Measurements from ENCODE around the gene COX10.
"Not testable (repeated sequence)": the region's sequence is repeated elsewhere in the genome, so short reads cannot be mapped to it uniquely, and the experiment has no call there.

The COX10 gene

DNA sequence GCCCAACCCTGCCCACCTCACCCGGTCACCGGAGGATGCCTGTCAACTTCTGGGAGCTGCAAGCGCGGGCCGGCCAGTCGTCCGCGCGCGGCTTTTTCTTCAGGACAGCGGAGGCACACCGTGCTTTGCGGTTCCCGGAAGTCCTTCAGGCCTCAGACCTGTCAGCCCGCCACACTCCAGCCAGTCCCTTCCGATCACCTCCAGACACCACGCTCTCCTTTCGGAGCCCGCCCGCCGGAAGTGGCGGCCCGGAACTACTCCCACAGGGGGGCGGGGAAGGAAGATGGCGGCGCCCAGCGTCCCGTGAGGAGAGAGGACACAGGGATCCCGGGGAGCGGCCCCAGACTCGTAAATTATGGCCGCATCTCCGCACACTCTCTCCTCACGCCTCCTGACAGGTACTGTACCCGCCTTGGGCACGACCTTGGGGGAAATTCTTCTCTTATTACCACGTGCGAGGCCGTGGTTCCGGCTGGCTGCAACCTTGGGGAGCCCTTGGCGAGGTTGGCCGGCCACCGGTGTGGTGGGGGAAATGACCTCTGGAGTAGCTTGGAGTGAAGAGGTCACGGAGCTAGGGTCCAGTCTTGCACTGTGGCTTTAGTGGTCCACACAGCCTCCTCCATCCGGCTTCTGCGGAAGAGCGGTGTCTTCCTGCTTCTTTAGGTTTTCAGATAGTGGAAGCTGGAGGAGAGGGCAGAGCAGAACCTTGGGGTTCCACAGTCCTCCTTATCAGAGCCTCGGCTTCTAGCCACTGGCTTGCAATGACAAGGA is at the start of gene COX10:
TSS of gene COX10 (plus strand) at position 254 of the 771 bp plus-strand sequence. CDS start at position 356, 102 bp downstream.
- DNase-seq, result peak; percentile 83

DNA sequence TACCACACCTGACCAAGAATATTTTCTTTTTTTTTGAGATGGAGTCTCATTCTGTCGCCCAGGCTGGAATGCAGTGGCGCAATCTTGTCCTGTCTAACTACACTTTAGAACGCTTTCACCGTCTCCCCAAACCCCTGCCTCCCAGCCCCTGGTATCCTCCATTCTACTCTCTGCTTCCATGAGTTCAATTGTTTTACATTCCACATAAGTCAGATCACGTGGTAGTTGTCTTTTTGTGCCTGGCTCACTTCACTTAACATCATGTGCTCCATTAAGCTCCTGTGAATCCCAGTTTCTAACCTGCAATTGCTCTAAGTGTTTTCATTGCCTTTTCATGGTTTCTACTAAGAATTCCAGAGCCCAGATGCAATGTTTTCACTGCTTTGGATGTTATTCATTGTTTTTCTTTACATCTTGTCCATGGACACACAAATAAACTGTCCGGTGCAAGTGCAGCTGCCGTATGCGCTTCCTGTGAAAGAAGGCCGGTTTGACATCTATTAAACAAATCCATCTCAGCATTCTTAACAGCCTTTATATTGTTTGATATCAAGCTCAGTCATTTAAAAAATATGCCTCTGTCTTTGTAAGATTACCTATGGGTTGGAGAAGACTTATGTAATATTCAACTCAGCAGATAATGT is 47.5 kb upstream of the COX10 start:
- DNase-seq, result not testable (repeated sequence)

GRCh38 chr17:14029755-14030154 is 39.5 kb upstream of the COX10 start:
- not testable (repeated sequence) for DNase-seq

DNA sequence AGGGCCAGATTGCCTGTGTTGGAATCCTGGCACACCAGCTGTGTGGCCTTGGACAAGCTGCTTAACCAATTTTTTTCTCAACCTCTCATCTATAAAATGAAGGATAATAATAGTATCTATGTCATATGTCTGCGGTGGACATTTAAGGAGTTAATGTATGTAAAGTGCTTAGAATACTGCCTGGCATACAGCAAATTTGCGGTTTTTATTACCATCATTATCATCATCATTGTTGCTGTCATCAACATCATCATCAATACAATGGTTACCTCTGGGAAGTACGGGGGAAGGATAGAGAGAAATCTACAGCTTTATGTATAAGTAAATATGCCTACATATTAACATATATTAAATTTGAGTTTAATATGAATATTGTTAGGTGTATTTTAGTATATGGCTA is 37.1 kb upstream of the COX10 start:
- DNase-seq, result no peak

- DNase-seq, result no peak
Observed at GRCh38 chr17:14033166-14033565, 36.1 kb upstream of the COX10 start.

GRCh38 chr17:14037453-14037852 is 31.9 kb upstream of the COX10 start:
- DNase-seq, result no peak

- no peak for DNase-seq
Observed at GRCh38 chr17:14038206-14038605, 31.1 kb upstream of the COX10 start.

DNA sequence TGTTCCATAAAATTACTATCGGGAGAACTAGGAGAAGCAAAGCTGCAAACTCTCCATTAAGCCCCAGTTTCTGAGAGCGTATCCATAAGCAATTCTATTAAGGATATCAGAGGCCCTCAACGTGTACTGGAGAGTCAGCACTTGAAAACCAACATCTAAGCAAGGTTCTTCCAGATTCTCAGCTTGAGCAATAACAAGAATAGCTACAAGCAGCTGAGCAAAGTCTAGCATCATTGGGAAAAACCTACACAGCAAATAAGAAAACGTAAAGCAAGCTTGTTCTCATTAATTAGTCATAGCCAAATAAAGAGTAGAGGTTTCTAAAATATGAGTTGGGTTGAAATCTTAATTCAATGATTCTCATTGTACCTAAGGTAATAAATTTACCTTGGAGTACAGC is 26.9 kb upstream of the COX10 start:
- DNase-seq, result no peak

- DNase-seq, result no peak
Observed at GRCh38 chr17:14044702-14045101, 24.6 kb upstream of the COX10 start.

DNA sequence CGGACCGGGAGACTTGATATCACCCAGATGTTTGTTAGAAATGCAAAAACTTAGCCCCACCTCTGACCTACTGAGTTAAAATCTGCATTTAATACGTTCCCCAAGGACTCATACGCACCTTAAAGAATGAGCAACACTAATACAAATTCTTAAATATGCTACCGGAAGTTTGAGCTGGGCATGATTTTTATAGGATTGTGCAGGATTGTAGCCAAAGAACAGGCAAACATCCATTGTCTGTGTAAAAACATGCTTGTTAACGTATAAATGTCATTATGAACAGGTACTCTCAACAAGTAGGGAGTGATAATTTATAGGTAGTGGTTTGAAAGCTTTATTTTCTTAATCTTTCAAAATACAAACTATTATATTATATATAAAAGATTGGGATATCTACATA is 22.3 kb upstream of the COX10 start:
- no peak for DNase-seq

GRCh38 chr17:14047591-14047990 is 21.7 kb upstream of the COX10 start:
- no peak for DNase-seq

DNA sequence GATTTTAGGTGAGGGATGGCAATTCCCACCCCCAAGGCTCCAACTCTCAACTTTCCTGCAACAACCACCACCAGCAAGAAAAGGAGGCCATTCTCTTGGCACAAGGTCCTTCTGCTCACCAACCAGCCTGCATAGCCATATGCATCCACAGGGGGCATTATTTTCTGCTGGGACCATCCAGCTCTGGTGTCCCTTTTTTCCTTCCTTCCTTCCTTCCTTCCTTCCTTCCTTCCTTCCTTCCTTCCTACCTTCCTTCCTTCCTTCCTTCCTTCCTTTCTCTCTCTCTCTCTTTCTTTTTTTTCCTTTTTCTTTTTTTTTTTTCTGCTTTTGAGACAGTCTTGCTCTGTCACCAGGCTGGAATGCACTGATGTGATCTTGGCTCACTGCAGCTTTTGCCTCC is 21.1 kb upstream of the COX10 start:
- DNase-seq, result peak; percentile 18

DNA sequence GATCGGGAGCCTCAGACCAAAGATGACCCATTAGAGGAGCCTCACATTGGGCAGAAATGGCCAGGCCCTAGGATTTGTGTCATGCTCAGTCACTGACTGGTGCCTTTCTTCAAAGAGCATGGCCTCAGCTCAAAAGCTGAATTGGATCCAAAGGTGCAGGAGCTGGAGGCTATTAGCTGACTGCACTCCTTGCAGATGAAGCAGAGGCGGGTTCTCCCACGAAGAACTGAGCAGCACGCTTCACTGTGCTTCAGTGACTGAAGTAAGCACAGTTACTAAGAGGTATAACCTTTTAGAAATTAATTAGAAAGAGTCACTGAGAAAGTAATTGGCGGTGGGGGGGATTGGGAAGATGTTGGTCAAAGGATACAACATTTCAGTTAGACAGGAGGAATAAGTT is 18.7 kb upstream of the COX10 start:
- no peak for DNase-seq

DNA sequence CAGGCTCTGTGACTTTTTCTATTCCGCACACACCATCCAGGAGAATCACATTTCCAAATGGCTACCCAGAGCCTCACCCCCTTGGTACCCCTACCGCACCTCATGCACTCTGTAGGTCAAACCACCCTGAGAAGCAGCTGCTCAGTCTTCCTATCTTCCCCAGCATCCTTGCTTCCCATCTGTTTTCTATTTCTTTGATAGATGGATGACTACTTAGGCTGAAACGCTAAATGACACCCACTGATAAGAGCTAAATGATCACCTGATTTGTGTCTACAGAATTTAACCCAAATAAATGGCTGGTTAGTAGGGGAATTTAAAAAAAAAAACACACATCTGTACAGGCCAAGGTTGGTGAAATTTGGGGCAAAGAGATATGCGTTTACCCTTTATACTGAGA is 17.6 kb upstream of the COX10 start:
- no peak for DNase-seq

- DNase-seq, result no peak
Observed at GRCh38 chr17:14052886-14053615, 16.3 kb upstream of the COX10 start.

- no peak for DNase-seq
Observed at GRCh38 chr17:14057591-14057990, 11.7 kb upstream of the COX10 start.

- no peak for DNase-seq
Observed at GRCh38 chr17:14058051-14058450, 11.3 kb upstream of the COX10 start.

DNA sequence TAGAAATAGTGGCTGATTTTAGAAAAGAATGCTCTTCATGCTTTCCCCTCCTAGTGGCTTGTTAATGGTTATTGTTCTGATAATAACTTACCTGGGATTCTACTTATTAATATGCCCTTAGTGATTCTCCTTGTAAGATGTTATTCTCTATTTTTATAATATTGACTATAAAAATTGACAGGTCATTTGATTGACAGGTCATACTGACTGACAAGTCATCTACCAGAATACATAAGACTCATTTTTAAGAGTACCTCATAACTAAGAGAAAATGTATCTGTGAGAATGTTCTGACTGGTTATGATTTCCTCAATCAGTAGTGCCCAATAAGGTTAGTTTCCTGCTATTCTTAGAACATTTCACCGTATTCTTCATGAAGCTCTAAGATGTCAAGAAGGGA is 8.6 kb upstream of the COX10 start:
- DNase-seq, result no peak

DNA sequence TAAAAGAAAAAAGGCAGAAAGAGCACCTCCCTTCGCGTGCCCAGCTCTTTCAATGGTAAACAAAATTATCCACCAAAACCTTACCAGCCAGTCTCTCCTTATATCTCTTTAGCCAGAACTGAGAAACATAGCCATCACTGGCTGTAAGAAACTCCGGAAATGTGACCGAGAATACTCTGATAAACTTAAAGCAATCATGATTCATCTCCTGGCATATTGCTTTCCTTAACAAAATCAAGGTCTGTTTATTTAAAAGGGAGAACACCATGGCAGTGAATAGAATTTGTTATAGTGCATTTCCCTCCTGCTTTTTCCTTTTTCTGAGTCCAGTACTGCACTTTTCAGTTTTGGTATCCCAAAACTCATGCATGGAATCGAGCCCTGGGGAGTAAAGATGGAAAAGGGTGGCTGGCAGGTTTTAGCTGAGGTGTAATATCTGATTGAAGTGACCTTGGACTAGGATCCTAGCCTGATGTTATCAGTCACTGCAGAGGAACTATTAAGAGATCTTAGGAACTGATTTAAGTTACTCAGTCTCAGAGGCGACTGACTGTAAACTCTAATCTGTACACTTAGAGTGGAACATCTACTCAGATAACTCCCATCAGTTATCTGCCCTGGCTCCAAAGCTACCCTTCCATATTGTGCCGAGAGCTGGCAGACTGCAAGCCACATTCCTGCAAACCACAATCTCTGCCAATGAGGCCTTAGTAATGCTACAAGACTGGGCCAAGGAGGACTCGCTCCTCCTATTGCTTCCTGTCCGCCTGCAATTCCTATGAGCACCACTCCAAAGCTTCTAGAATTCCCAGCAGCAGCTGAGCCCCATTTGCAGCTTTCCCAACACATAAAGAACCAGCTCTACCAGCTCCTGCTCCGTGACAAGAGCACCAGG is 7.4 kb upstream of the COX10 start:
- no peak for DNase-seq

DNA sequence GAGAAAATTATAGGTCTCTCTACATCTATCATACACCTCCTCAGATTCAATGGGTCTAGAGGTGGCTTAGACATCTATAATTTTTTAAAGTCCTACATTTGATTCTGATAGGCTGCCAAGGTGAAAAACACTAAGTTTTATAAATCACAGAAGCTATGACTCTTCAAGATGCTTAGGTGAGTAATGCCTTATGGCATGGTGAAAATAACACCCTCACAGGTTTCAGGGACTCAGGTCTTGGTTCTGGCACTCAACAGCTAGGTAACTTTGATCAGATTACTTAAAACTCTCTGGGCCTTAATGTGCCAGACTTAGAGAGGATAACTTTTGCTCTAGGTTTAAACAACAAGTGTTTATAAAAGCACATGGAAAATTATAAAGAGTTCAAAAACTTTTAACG is 2.0 kb upstream of the COX10 start:
- DNase-seq, result no peak

GRCh38 chr17:14068542-14069250 is 608 bp upstream of the COX10 start:
- no peak for DNase-seq

DNA sequence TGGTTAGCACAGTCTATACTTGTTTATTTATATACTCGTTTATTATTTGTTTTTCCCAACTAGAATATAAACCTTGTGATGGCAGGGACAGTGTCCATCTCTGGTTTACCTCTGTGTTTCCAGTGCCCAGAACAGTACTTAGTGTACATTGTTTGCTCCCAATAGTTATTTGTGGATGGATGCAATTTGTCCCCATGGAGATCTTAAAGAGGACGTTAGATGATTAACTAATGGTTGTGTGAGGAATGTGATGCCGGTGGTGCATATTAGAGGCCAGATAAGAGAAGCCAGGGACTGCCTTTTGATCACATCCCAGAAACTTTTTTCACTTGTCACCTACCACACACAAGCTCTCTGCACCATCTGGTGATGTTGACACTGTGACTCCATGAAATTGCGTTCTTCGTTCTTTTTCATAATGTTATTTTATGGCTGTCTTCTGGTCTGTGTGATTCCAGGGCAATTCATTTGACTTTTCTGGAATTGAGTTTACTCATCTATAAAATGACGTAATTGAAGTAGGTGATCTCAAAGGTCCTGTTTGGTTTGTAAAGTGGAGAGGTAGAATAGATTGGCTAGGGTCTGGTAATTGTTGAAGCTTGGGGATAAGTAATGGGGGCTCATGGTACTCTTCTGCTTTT is 1.2 kb downstream of the COX10 start:
- DNase-seq, result no peak
